ENCODE measurements around the gene WDR27.

- TF ChIP-seq CTCF (IDR thresholded peaks at IDR 0.05) (no peak), POLR2A (IDR thresholded peaks at IDR 0.05) (no peak)
Observed at GRCh38 chr6:169621311-169621710, 80.5 kb downstream of the WDR27 start.
